OCI-M2 (cell line): ENCODE data around the gene CDV3.

Experiments used
- DNase-seq: peaks from one replicate; lab custom pipeline; 2025; ENCODE audit not compliant: unreplicated experiment; lab: John Stamatoyannopoulos, UW

Gene CDV3

DNA sequence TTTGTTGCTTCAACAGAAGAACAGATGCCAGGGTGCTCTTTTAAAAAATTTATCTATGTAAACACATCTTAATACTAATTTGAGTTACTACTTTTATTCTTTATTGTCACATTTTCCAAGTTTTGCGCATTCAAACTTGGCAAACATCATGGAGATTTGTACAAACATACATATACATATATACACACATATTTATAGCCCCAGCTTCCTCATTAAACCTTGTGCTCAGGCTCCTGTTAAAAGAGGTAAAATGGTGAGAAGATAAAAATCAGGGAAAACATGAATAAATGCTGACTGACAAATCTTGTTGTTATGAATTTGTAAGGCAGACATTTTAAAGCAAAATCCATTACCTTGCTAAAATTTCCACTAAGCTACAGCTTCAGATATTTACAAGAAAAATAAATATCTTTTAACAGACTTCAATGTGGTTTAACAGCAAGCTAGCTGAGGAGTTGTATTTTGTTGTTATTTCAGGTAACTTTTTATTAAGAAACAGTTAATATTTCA is 27.1 kb downstream of the CDV3 start:
- DNase-seq, result no peak

DNA sequence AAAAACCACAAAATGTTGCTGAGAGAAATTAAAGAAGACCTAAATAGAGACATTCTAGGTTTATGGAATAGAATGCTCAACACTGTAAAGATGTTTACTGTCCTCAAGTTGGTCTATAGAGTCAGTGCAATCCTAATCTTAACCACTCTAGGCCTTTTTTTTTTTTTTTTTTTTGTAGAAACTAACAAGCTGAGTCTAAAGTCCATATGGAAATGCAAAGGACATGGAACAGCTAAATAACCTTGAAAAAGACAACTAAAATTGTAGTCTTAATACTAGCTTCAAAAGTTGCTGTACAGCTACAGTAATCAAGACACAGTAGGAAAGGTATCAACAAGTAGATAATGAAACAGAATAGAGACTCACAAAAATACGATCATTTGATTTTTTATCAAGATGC is 32.9 kb downstream of the CDV3 start:
- DNase-seq, result no peak

DNA sequence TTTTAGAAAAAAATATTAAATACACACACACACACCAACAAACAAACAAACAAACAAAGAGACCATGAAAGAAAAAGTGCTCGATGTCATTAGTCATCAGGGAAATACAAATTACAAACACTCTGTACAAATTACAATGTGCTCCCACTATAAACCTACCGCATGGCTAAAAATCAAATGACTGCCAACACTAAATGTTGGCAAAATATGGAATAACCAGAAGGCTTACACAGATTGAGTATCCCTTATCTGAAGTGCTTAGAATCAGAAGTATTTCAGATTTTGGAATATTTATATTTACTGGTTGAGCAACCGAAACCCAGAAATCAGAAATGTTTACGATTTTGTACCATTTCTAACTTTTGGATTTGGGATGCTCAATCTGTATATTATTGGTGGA is 33.4 kb downstream of the CDV3 start:
- DNase-seq, result no peak

DNA sequence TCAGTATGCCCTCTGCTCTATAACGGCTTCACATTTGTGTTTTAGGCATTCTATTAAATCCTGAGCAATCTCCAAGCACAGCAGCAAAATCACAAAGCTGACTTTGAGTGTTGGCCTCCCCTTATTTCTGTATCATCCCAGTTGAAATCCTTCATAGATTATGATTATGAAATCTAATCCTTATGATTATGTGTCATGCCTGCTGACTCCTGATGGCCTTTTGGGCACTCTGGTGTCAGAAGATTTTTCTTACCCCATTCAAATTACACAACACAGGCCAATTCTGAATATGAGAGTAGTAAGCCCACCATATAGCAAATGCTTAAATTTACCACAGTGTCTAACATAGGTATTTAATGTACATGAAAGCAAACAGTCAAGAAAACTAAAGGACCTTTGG is 34.3 kb downstream of the CDV3 start:
- DNase-seq, result no peak

DNA sequence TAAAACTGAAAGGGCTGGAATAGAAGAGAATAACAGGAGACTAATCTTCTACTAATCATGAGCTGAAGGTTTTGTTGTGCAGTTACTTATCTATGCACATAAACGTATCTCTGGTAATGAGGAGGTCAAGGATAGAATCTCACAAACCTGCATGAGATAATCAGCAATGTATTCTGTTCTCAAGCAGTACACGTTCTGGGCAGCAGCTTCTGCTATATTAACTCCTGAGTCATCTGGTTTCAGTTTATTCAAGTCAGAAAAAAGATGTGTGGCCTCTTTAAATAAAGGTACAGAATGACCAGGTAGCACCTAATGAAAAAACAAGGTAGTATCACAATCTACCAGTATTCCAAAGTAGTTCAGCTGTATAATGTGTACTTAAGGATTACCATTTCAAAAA is 34.9 kb downstream of the CDV3 start:
- no peak for DNase-seq

DNA sequence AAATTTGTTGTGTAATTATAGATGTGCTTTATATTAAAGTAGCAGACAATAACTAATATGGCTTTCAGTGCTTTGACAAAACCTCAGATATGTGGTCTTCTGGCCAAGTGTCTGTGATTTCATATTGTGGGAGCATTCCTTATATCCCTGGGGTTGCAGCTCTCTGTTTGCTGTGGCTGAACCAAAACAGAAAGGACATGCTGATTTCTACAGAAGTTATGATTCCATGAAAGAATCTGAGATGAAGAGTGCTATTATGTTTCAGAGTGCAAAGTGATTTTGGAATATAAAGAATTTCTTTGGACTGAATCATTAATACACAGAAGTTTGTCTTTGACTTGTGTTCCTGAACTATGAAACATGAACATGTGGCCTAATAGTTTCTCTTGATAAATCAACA is 36.5 kb downstream of the CDV3 start:
- no peak for DNase-seq

DNA sequence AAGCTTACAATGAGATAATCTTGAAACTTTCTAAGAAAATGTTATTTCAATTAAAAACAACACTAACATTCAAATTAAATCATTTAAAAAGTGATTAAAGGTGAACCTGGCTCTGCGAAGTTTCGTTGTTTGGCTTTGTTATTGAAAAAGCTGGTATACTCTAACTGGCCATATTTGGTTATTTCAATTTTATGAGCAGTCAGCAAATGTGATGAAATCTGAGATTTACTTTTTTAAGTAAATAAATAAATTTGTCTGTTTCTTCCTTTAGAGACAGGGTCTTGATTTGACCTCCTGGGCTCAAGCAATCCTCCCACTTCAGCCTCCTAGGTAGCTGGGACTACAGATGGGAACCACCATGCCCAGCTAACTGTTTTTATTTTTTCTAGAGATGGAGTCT is 38.0 kb downstream of the CDV3 start:
- no peak for DNase-seq

DNA sequence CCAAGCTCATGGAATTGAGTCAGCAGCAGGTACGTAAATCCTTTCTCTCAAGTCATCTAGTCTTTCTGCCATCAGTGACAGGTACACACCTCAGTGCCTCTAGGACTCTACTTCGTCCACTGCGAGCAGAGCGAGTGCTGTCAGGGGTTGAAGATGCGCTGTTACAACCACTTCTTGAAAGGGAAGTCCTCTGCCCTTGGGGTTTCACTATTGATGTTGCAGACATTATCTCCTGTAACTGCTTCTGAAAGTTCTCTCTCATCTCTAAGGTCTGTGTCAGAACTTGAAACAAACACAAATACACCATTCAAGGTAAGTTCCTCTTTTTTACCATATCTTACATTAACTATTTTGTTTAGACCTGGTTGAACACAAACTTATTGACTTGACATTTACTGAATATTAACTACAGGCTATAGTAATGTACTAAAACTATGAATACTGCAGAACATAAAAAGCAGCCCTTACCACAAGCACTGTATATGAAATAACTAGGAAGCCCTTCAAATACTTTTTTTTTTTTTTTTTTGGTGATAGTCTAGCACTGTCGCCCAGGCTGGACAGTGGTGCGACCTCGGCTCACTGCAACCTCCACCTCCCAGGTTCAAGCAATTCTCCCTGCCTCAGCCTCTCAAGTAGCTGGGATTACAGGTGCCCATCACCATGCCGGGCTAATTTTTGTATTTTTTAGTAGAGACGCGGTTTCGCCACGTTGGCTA is 46.7 kb downstream of the CDV3 start:
- no peak for DNase-seq

DNA sequence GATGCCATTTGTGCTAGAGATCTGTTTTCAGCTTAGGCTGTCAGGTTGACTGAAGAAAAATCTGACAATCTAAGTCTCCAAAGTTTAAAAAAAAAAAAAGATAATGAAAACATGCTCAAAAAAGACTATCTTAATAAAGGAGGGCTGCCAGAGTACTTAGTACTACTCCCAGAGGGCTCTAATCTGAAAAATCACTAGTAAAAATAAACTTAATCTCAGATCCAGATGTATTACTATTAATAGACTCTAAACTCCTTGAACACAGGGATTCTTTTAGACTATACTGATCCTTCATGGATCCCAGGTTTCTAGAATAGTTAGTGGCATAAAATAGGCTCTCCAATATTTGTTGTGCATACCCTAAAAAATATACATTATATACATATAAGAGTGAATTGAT is 54.3 kb downstream of the CDV3 start:
- DNase-seq, result no peak

DNA sequence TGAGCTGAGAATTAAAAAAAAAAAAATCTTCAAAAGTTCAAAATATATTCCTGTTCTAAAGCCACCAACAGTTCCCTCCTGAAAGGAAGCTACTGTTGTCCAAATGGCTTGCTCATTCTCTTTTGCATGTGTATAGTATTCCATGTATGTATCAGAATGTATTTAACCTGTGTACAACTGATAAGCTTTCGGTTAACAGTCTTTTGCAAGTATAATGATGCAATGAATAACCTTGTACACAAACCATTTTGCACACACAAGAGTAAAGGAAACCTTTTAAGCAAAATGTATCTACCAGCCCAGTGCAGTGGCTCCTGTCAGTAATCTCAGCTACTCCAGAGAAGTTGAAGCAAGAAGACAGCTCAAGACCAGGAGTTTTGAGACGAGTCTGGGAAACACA is 55.7 kb downstream of the CDV3 start:
- no peak for DNase-seq

DNA sequence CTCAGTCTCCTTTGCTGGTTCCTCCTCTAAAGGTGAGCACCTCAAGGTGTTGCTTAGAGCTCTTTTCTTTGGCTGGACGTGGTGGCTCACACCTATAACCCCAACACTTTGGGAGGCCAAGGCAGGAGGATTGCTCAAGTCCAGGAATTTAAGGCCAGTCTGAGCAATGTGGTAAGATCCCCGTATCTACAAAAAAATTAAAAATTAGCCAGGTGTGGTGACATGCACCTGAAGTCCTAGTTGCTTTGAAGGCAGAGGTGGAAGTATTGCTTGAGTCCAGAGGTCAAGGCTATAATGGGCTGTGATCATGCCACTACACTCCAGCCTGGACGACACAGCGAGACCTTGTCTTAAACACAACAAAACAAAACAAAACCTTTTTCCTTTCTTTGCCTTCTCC is 60.0 kb downstream of the CDV3 start:
- no peak for DNase-seq
